IMR-90 (cell line): ENCODE measurements around the gene INPP5D.

Experiments
- BHLHE40 ChIP-seq: fragments of 150-350 bp; IDR thresholded peaks from 2 replicates; pipeline ENCODE4 v1.6.1; 2016; ENCODE audit warnings: mild to moderate bottlenecking, low read depth, low read length
- CEBPB ChIP-seq: IDR thresholded peaks from 2 replicates; pipeline ENCODE4 v1.6.1; 2012; ENCODE audit warnings: low read depth, low read length, improper control_type of control experiment
- CHD1 ChIP-seq: IDR thresholded peaks from 2 replicates; pipeline ENCODE4 v1.6.1; 2012; ENCODE audit warnings: low read depth, low read length, improper control_type of control experiment
- CTCF ChIP-seq: conservative IDR thresholded peaks from 2 replicates; pipeline ENCODE4 v1.5.1; 2012; ENCODE audit warnings: mild to moderate bottlenecking, low read depth, low read length, improper control_type of control experiment
- ELK1 ChIP-seq: fragments of 150-350 bp; IDR thresholded peaks from 2 replicates; pipeline ENCODE4 v1.6.1; 2016; ENCODE audit warnings: low read depth, mild to moderate bottlenecking, low read length, moderate library complexity, borderline replicate concordance
- FOS ChIP-seq: fragments of 150-350 bp; IDR thresholded peaks from 2 replicates; pipeline ENCODE4 v1.6.1; 2016; ENCODE audit warnings: low read depth, low read length
- MAZ ChIP-seq: IDR thresholded peaks from 2 replicates; pipeline ENCODE4 v1.6.1; 2012; ENCODE audit warnings: low read depth, mild to moderate bottlenecking, low read length, improper control_type of control experiment, moderate library complexity, borderline replicate concordance
- MXI1 ChIP-seq: IDR thresholded peaks from 2 replicates; pipeline ENCODE4 v1.6.1; 2012; ENCODE audit warnings: low read depth, mild to moderate bottlenecking, low read length, moderate library complexity, borderline replicate concordance
- NFE2L2 ChIP-seq: fragments of 150-350 bp; IDR thresholded peaks from 2 replicates; pipeline ENCODE4 v1.6.1; 2016; ENCODE audit warnings: low read depth, mild to moderate bottlenecking, low read length
- POLR2A ChIP-seq: IDR thresholded peaks from 2 replicates; pipeline ENCODE4 v1.6.1; 2012; ENCODE audit warnings: mild to moderate bottlenecking, low read depth, low read length
- RAD21 ChIP-seq: IDR thresholded peaks from 2 replicates; pipeline ENCODE4 v1.6.1; 2012; ENCODE audit warnings: low read length, improper control_type of control experiment
- RFX5 ChIP-seq: IDR thresholded peaks from 2 replicates; pipeline ENCODE4 v1.8.0; 2012; ENCODE audit warnings: low read depth, mild to moderate bottlenecking, low read length, moderate library complexity

- no peak for TF ChIP-seq POLR2A
- no peak for TF ChIP-seq CTCF
- no peak for TF ChIP-seq MXI1
- TF ChIP-seq RAD21 = no peak
- no peak for TF ChIP-seq CEBPB
- TF ChIP-seq ELK1 = no peak
- no peak for TF ChIP-seq CHD1
- no peak for TF ChIP-seq RFX5
- no peak for TF ChIP-seq FOS
- TF ChIP-seq MAZ = no peak
- TF ChIP-seq NFE2L2 = no peak
- no peak for TF ChIP-seq BHLHE40
Observed at GRCh38 chr2:233105156-233105895, 45.2 kb downstream of the INPP5D start.
